OCI-LY7 (cell line): Measurements from ENCODE around the gene VWA8. TPM values are rescaled to one million over a fixed set of nuclear protein-coding genes. Genes with fewer than 3 reads are reported as not detected.

ENCODE experiments used
- BruUV-seq: library from RNA; stranded (reverse); fragments of 400-500 nt; replicated peaks from 2 replicates; lab custom pipeline; 2021; lab: Mats Ljungman, UMichigan
- CTCF ChIA-PET: fragments of 300-600 bp; sonication (Branson Sonifier 250); formaldehyde crosslinking; loops from one replicate; lab custom pipeline; 2022; ENCODE audit warnings: antibody characterized with exemption; ENCODE audit not compliant: unreplicated experiment; lab: Charles Lee
- POLR2A ChIA-PET: fragments of 300-600 bp; sonication (Branson Sonifier 250); formaldehyde crosslinking; loops from one replicate; lab custom pipeline; 2022; ENCODE audit warnings: antibody characterized with exemption; lab: Charles Lee
- DNase-seq: peaks from one replicate; pipeline ENCODE4 v3.0.0-alpha.2; 2015; ENCODE audit warnings: low spot score
- H2AFZ ChIP-seq: fragments of 200-600 bp; sonication (generic), shearing (Covaris generic); 2 replicates; pipeline ENCODE4 v1.6.1; 2014; ENCODE audit warnings: mild to moderate bottlenecking, antibody characterized with exemption, low read length, moderate library complexity
- H3K27ac ChIP-seq: fragments of 200-600 bp; sonication (generic); 2 replicates; pipeline ENCODE4 v1.5.1; 2014; ENCODE audit warnings: mixed run types, low read depth, mild to moderate bottlenecking, moderate library complexity, low read length, inconsistent platforms; ENCODE audit not compliant: poor library complexity, severe bottlenecking
- H3K36me3 ChIP-seq: fragments of 200-600 bp; sonication (generic); 2 replicates; pipeline ENCODE4 v1.6.1; 2014; ENCODE audit warnings: mild to moderate bottlenecking, antibody characterized with exemption, low read length, moderate library complexity, mixed read lengths; ENCODE audit not compliant: insufficient read depth
- H3K4me1 ChIP-seq: fragments of 200-600 bp; sonication (generic); 2 replicates; pipeline ENCODE4 v1.5.1; 2014; ENCODE audit warnings: mild to moderate bottlenecking, low read length; ENCODE audit not compliant: insufficient read depth, poor library complexity, severe bottlenecking
- H3K4me2 ChIP-seq: fragments of 200-600 bp; sonication (generic); 2 replicates; pipeline ENCODE4 v1.6.1; 2014; ENCODE audit warnings: mild to moderate bottlenecking, low read length
- H3K4me3 ChIP-seq: fragments of 200-600 bp; sonication (generic); 2 replicates; pipeline ENCODE4 v1.5.1; 2014; ENCODE audit warnings: mild to moderate bottlenecking, low read depth, low read length; ENCODE audit not compliant: poor library complexity, severe bottlenecking
- H3K79me2 ChIP-seq: fragments of 200-600 bp; sonication (generic); 2 replicates; pipeline ENCODE4 v1.6.1; 2016; ENCODE audit warnings: low read depth, mild to moderate bottlenecking, low read length, moderate library complexity, mixed read lengths; ENCODE audit not compliant: insufficient read depth
- H3K9me2 ChIP-seq: fragments of 200-600 bp; sonication (generic); 2 replicates; pipeline ENCODE4 v1.6.1; 2016; ENCODE audit warnings: mild to moderate bottlenecking, low read length, mixed read lengths; ENCODE audit not compliant: insufficient read depth
- H3K9me3 ChIP-seq: fragments of 200-600 bp; sonication (generic); 2 replicates; pipeline ENCODE4 v1.6.1; 2014; ENCODE audit warnings: mild to moderate bottlenecking, mixed run types, low read length, mixed read lengths
- H4K20me1 ChIP-seq: fragments of 200-600 bp; sonication (generic); 2 replicates; pipeline ENCODE4 v1.6.1; 2014; ENCODE audit warnings: mild to moderate bottlenecking, antibody characterized with exemption, low read length, moderate library complexity, mixed read lengths; ENCODE audit not compliant: insufficient read depth
- CTCF ChIP-seq: fragments of 200-600 bp; sonication (generic); conservative IDR thresholded peaks from 2 replicates; pipeline ENCODE4 v1.5.1; 2014; ENCODE audit warnings: mild to moderate bottlenecking, antibody characterized with exemption, low read length, moderate library complexity, mixed read lengths
- EZH2phosphoT487 ChIP-seq: fragments of 200-600 bp; sonication (generic); IDR thresholded peaks from 2 replicates; pipeline ENCODE4 v1.6.1; 2018; ENCODE audit warnings: low read depth, borderline replicate concordance, mild to moderate bottlenecking, mixed run types, antibody characterized with exemption, low read length, moderate library complexity, mixed read lengths
- intact Hi-C: fragments of 100-400 bp; cut with micrococcal nuclease; formaldehyde crosslinking; loops from one replicate; pipeline ENCODE4 v1.10.0; 2022; ENCODE audit not compliant: unreplicated experiment
- total RNA-seq, 2 experiments: library from RNA; depleted of rRNA in 1 of 2; stranded (reverse); fragments of >200 nt in 1 of 2; shearing (Covaris generic) in 1 of 2; gene quantifications; 2 replicates each; pipeline ENCODE4 v1.2.3, GENCODE V29; 2014 to 2022

VWA8 gene
- total RNA-seq, 2 experiments from 2014 or later = 26.4 to 31.5 TPM

GRCh38 chr13:41802684-41803444, 158.0 kb downstream of the VWA8 start:
- BruUV-seq = no TSS peak
- CTCF ChIA-PET = no interaction called here

DNA sequence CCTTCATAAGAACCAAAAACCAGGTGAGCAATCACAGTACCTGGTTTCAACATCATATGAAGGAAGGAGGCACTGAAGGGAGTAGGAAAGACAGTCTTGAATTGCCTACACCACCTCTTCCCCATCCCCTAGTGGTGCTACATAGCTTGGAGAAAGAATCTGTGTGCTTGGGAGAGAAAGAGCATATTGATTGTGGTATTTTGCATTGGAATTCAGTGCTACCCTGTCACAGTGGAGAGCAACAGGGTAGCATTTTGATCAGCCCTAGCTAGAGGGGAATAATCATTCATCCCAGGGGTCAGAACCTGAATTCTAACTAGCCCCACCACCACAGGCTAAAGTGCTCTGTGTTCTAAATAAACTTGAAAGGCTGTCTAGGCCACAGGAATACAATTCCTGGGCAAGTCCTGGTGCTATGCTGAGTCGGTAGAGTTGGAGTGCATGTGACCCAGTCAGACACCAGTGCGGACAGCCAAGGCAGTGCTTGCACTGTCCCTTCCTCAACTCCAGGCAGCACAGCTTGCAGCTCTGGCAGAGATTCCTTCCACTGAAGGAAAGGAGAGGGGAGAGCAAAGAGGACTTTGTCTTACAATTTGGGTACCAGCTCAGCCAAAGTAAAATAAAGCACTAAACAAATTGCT, 158.7 kb downstream of the VWA8 start:
- POLR2A ChIA-PET = interaction anchor here (1.3 to 1.4 kb wide), 2 partner anchors 14 to 15 kb away, joined by 3 to 4 read pairs; no protein-coding TSS in a partner anchor
- Histone ChIP-seq H3K9me3 (no peaks in the 10 kb centered on the region), H3K4me3 (no peak overlapping the region), H4K20me1 (no peaks in the 10 kb centered on the region), H2AFZ (no peak overlapping the region), H3K79me2 (no peaks in the 10 kb centered on the region), H3K9me2 (no peaks in the 10 kb centered on the region), H3K4me1 (no peaks in the 10 kb centered on the region), H3K27ac (no peak overlapping the region), H3K4me2 (no peak overlapping the region), H3K36me3 (peaks cover 49% of the 10 kb centered on the region)
- intact Hi-C loops = no loop called here
- no TSS peak for BruUV-seq
- TF ChIP-seq CTCF (no peak), EZH2phosphoT487 (no peak)
- DNase-seq = no peak
- CTCF ChIA-PET = no interaction called here

More at GRCh38 chr13:41802684-41803444, 158.0 kb downstream of the VWA8 start:
- no peak overlapping the region for H3K4me2 ChIP-seq
- intact Hi-C loops = no loop called here
- no peaks in the 10 kb centered on the region for H3K79me2 ChIP-seq
- H3K4me1 ChIP-seq = no peaks in the 10 kb centered on the region
- H3K36me3 ChIP-seq = peaks cover 55% of the 10 kb centered on the region
- POLR2A ChIA-PET = interaction anchor here (1.3 kb wide), 1 partner anchor 14 kb away, joined by 3 read pairs; no protein-coding TSS in a partner anchor
- H3K27ac ChIP-seq = no peak overlapping the region
- no peak overlapping the region for H2AFZ ChIP-seq
- H4K20me1 ChIP-seq = no peaks in the 10 kb centered on the region
- no peak overlapping the region for H3K4me3 ChIP-seq
- H3K9me3 ChIP-seq = no peaks in the 10 kb centered on the region
- H3K9me2 ChIP-seq = no peaks in the 10 kb centered on the region
- DNase-seq = no peak
- TF ChIP-seq CTCF = no peak
- no peak for TF ChIP-seq EZH2phosphoT487
